Retinal pigment epithelial cell (primary cell): Measurements from ENCODE around the gene RPLP2.

Source experiments
- DNase-seq: peaks from one replicate; pipeline ENCODE4 v3.0.0-alpha.2; 2010; ENCODE audit warnings: low read depth
- H3K4me3 ChIP-seq: 2 replicates; pipeline ENCODE4 v1.5.1; 2011; ENCODE audit warnings: mild to moderate bottlenecking, low read length, control low read depth, moderate library complexity
- TF ChIP-seq, protein P1 (sequence below): conservative IDR thresholded peaks from 2 replicates; pipeline ENCODE4 v1.5.1; 2011; ENCODE audit warnings: low read depth, low read length, control low read depth, inconsistent platforms

The RPLP2 gene

DNA sequence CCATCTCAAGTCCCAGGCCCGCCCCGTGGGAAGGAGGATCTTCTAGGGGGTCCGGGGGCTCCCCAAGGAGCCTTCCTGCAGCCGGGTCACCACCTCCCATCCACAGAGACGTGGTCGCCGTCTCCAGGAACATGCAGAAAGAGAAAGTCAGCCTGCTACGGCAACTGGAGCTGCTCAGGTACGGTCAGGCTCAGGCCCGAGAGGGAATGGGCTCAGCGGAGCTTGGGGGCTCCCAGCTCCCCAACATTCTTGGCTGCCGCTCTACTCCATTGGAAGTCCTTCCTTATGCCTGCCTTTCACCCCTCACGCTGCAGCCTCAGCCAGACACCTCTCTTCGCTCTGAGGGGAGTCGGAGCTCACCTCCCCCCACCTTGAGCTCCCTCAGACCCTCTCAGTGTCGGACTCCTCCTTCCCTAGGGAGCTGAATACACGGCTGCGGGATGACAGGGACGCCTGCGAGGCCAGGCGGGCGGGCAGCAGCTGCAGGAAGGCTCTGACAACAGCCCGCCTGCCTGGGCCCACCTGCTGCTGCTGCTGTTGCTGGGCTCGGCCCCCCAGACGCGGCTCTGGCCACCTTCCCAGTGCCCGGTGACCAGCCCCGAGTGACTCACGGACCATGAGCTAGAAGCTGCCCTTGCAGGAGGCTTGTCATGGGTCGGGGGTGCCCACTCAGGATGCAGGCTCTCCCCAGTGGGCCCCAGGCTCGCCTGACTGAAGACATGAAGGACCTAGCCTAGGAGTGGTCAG is 21.5 kb downstream of the RPLP2 start:
- peak overlapping the region; percentile 14 for H3K4me3 ChIP-seq
- peak; percentile 43 for DNase-seq
- TF ChIP-seq, protein P1, sequence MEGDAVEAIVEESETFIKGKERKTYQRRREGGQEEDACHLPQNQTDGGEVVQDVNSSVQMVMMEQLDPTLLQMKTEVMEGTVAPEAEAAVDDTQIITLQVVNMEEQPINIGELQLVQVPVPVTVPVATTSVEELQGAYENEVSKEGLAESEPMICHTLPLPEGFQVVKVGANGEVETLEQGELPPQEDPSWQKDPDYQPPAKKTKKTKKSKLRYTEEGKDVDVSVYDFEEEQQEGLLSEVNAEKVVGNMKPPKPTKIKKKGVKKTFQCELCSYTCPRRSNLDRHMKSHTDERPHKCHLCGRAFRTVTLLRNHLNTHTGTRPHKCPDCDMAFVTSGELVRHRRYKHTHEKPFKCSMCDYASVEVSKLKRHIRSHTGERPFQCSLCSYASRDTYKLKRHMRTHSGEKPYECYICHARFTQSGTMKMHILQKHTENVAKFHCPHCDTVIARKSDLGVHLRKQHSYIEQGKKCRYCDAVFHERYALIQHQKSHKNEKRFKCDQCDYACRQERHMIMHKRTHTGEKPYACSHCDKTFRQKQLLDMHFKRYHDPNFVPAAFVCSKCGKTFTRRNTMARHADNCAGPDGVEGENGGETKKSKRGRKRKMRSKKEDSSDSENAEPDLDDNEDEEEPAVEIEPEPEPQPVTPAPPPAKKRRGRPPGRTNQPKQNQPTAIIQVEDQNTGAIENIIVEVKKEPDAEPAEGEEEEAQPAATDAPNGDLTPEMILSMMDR, result no peak

GRCh38 chr11:831961-832528 is 22.3 kb downstream of the RPLP2 start:
- no peak for DNase-seq
- TF ChIP-seq, protein P1, result no peak
- H3K4me3 ChIP-seq, result peak overlapping the region; percentile 50

GRCh38 chr11:832529-833113 is 22.9 kb downstream of the RPLP2 start, which contains the start of gene CD151:
Gene CD151, plus strand, starts transcription at chr11:832952. Its CDS starts 3,118 bp downstream, at chr11:836070.
- peak within 1 kb of the TSS; percentile 80 for H3K4me3 ChIP-seq
- no peak for DNase-seq

GRCh38 chr11:833114-833791 is 23.5 kb downstream of the RPLP2 start:
- H3K4me3 ChIP-seq, result peak overlapping the region; percentile 80
- TF ChIP-seq, protein P1, result no peak
- DNase-seq, result no peak

More at GRCh38 chr11:832529-833113, 22.9 kb downstream of the RPLP2 start, which contains the start of gene CD151:
- TF ChIP-seq, protein P1, result no peak

DNA sequence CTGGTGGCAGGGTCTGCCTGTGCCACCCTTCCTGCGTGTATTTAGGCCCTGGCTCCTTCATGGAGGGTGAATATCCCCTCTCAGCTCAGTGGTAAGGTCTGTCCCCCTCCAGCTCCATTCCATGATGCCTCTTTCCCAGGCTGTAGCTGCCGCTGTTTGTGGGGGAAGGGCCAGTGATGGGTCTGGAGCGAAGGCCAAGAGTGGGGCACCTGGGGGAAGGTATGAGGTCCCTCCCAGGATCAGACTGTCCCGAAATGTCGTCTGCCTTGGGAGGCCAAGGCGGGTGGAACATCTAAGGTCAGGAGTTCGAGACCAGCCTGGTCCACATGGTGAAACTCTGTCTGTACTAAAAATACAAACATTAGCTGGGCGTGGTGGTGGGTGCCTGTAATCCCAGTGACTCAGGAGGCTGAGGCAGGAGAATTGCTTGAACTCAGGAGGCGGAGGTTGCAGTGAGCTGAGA is 24.1 kb downstream of the RPLP2 start:
- DNase-seq, result no peak
- TF ChIP-seq, protein P1, result no peak
- peak overlapping the region; percentile 80 for H3K4me3 ChIP-seq

DNA sequence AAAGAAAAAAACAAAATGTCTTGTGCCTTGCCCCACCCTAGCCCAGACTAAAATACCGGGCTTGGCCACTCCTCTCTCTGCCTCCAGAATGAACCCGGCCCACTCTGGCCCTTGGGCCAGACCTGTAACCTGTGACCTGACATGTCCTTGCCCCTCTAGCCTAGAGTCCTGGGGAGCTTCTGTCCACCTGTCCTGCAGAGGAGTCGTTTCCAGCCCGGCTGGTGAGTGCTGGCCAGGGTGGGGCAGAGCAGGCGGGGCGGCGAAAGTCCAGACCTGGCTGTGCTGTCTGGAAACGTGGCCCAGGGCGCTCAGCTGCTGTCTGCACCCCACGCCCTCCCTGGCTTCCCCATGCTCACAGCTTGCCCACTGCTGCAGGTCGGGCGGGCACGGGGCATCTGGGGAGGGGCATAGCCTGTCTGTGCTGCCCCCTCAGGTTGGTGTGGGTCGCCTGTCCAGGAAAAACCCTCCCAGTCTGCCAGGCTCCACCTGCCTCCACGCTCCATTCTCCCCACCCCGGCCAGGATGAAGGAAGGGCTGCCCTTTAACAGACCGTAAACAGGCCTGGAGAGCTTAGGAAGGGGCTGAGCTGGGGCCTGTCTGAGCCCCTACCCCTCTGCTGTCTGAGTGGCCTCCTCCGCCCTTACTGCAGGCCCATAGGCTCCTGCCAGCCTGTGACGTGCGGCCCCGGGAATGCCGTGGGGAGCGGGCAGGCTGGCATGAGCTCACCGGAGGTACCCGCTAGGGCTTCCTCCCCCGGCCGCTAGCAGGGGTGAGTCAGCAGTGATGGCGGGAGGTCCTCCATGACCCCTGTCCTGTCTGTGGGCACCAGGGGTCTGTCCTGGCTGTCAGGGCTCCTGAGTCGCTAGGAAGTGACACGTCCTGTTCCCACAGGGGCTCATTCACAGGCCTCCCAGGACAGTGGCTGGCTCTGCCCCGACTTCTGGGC is 24.9 kb downstream of the RPLP2 start:
- TF ChIP-seq, protein P1, result no peak
- peak overlapping the region; percentile 80 for H3K4me3 ChIP-seq
- DNase-seq, result peak; percentile 95
